Parathyroid adenoma (tissue), 2 donors: ENCODE results near the gene OSGIN1.

ENCODE experiments used
- H2AFZ ChIP-seq: fragments of 300-600 bp; sonication (generic); one replicate; pipeline ENCODE4 v1.7.0; 2017; ENCODE audit warnings: antibody characterized with exemption, mild to moderate bottlenecking
- H3K27ac ChIP-seq: fragments of 300-600 bp; sonication (generic); one replicate; pipeline ENCODE4 v1.7.0; 2017
- H3K27me3 ChIP-seq: fragments of 300-600 bp; sonication (generic); one replicate; pipeline ENCODE4 v1.7.0; 2017; ENCODE audit warnings: low read length; ENCODE audit not compliant: control insufficient read depth, insufficient read depth
- H3K36me3 ChIP-seq: fragments of 300-600 bp; sonication (generic); one replicate; pipeline ENCODE4 v1.7.0; 2017; ENCODE audit warnings: low read length; ENCODE audit not compliant: control insufficient read depth, insufficient read depth
- H3K4me1 ChIP-seq: fragments of 300-600 bp; sonication (generic); one replicate; pipeline ENCODE4 v1.7.0; 2017; ENCODE audit warnings: control low read depth
- H3K4me2 ChIP-seq: fragments of 300-600 bp; sonication (generic); one replicate; pipeline ENCODE4 v1.7.0; 2017; ENCODE audit warnings: low read length
- H3K4me3 ChIP-seq: fragments of 300-600 bp; sonication (generic); one replicate; pipeline ENCODE4 v1.7.0; 2017; ENCODE audit warnings: low read depth, low read length
- H3K79me2 ChIP-seq: fragments of 300-600 bp; sonication (generic); one replicate; pipeline ENCODE4 v1.7.0; 2017; ENCODE audit warnings: control low read depth
- H3K9ac ChIP-seq: fragments of 300-600 bp; sonication (generic); one replicate; pipeline ENCODE4 v1.7.0; 2017; ENCODE audit warnings: mild to moderate bottlenecking
- H3K9me3 ChIP-seq: fragments of 300-600 bp; sonication (generic); one replicate; pipeline ENCODE4 v1.7.0; 2017; ENCODE audit warnings: low read length; ENCODE audit not compliant: control insufficient read depth
- TF ChIP-seq, protein P1 (sequence below): fragments of 300-600 bp; sonication (generic); IDR thresholded peaks from one replicate; pipeline ENCODE4 v1.7.0; 2017; ENCODE audit warnings: antibody characterized with exemption, mild to moderate bottlenecking
- donor health status: primary hyperparathyroidism.

The OSGIN1 gene

DNA sequence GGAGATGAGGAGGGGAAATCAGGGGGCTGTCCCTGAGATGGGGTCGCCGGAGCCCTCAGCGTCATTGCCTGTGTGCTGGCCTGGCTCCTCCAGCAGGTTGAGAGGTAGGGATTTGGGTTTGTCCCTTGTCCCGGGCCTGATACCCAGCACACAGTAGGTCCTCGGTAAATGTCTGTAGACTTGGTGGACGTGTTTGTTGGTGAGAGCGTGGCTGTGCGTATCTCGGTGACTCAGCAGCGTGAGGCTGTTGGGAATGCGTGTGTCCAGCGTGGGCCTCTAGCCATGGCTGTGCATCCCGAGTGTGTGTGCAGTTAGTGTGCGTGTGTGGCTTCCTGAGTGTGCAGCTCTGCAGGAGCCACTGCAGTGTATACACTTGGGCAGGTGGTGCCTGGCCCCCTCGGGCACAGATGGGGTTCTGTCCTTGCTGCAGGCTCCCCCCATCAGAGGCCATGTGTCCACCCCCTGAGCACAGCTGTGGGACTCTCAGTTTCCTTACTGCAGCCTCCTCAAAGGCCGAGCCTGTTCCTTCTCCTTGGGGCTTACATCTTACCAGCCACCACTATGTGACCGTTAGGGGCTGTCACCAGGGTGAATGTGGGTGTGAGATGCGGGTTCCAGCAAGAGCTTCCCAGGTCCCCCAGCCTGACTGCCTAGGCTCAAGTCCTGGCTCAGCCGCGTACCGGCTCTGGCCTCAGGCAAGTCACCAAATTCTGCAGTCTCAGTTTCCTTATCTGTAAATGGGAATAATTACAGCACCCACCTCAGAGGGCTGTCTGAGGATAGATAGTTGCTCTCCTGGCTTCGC, 20.7 kb downstream of the OSGIN1 start:
- no peaks in the 10 kb centered on the region for H3K4me1 ChIP-seq
- H3K79me2 ChIP-seq, result no peaks in the 10 kb centered on the region
- H3K27ac ChIP-seq, result no peak overlapping the region
- TF ChIP-seq, protein P1, sequence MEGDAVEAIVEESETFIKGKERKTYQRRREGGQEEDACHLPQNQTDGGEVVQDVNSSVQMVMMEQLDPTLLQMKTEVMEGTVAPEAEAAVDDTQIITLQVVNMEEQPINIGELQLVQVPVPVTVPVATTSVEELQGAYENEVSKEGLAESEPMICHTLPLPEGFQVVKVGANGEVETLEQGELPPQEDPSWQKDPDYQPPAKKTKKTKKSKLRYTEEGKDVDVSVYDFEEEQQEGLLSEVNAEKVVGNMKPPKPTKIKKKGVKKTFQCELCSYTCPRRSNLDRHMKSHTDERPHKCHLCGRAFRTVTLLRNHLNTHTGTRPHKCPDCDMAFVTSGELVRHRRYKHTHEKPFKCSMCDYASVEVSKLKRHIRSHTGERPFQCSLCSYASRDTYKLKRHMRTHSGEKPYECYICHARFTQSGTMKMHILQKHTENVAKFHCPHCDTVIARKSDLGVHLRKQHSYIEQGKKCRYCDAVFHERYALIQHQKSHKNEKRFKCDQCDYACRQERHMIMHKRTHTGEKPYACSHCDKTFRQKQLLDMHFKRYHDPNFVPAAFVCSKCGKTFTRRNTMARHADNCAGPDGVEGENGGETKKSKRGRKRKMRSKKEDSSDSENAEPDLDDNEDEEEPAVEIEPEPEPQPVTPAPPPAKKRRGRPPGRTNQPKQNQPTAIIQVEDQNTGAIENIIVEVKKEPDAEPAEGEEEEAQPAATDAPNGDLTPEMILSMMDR, result no peak
- H3K4me3 ChIP-seq, result no peak overlapping the region
- H3K9ac ChIP-seq, result no peak overlapping the region
- no peak overlapping the region for H3K4me2 ChIP-seq
- H3K27me3 ChIP-seq, result no peaks in the 10 kb centered on the region
- no peak overlapping the region for H2AFZ ChIP-seq
- H3K36me3 ChIP-seq, result no peaks in the 10 kb centered on the region
- no peaks in the 10 kb centered on the region for H3K9me3 ChIP-seq

DNA sequence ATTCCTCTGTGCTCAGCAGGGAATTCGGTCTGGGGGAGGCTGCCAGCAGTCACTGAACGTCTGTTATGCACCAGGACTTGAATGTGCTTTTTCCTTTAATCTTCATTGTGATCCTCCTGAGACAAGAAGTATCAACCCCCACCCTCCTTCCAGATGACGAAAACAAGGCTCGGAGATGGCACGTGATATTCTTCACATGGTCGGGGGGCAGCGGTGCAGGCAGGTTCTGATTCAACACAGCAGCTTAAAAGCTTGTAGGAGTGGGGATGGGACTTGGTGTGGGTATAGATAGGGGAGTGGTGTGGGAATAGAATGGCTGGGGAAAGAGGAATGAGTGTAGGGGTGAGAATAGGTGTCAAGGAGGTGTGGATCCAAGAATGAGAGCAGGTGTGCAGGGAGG, 21.4 kb downstream of the OSGIN1 start:
- no peak overlapping the region for H2AFZ ChIP-seq
- no peaks in the 10 kb centered on the region for H3K4me1 ChIP-seq
- H3K4me3 ChIP-seq, result no peak overlapping the region
- no peaks in the 10 kb centered on the region for H3K36me3 ChIP-seq
- H3K27me3 ChIP-seq, result no peaks in the 10 kb centered on the region
- no peak overlapping the region for H3K4me2 ChIP-seq
- TF ChIP-seq, protein P1, result no peak
- no peaks in the 10 kb centered on the region for H3K79me2 ChIP-seq
- H3K27ac ChIP-seq, result no peak overlapping the region
- H3K9me3 ChIP-seq, result no peaks in the 10 kb centered on the region
- no peak overlapping the region for H3K9ac ChIP-seq

DNA sequence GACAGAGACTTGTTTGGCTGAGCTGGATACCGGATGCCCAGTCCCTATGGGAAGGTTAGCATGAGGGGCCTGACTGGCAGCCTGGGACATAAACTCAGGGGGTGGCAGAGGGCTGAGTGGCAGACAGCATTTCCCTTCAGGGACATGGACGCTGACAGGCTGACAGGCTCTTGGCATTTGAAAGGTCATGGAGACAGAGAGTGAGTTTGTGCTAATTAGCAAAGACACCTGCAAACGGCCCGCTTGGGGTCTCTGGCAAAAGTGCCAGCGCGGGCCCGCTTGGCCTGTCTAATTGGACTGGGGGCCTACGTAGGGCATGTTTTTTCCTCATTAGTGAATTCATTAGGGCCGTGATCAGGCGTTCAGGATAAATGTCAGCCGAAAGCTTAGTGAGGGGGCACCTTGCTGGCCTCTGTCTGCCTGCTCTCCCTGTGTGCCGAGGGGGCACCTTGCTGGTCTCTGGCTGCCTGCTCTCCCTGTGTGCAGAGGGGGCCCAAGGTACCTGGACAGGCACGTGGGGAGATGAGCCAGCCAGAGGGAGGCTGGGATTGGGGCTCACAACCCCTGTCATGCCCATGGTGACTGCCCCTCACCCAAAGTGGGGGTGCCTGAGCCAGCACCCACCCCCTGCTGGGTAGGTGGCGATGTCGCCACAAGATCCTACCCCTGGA, 22.7 kb downstream of the OSGIN1 start:
- no peaks in the 10 kb centered on the region for H3K79me2 ChIP-seq
- H3K9me3 ChIP-seq, result no peaks in the 10 kb centered on the region
- no peaks in the 10 kb centered on the region for H3K4me1 ChIP-seq
- H3K4me3 ChIP-seq, result no peak overlapping the region
- TF ChIP-seq, protein P1, result no peak
- no peak overlapping the region for H2AFZ ChIP-seq
- H3K9ac ChIP-seq, result no peak overlapping the region
- no peaks in the 10 kb centered on the region for H3K36me3 ChIP-seq
- no peak overlapping the region for H3K27ac ChIP-seq
- no peaks in the 10 kb centered on the region for H3K27me3 ChIP-seq
- no peak overlapping the region for H3K4me2 ChIP-seq

- H3K4me2 ChIP-seq, result no peak overlapping the region
- no peaks in the 10 kb centered on the region for H3K9me3 ChIP-seq
- no peak overlapping the region for H3K4me3 ChIP-seq
- H3K79me2 ChIP-seq, result no peaks in the 10 kb centered on the region
- TF ChIP-seq, protein P1, result no peak
- no peaks in the 10 kb centered on the region for H3K27me3 ChIP-seq
- no peaks in the 10 kb centered on the region for H3K36me3 ChIP-seq
- no peaks in the 10 kb centered on the region for H3K4me1 ChIP-seq
- H3K27ac ChIP-seq, result no peak overlapping the region
- H3K9ac ChIP-seq, result no peak overlapping the region
- H2AFZ ChIP-seq, result no peak overlapping the region
These were observed 24.2 kb downstream of the OSGIN1 start for GRCh38 chr16:83977056-83977815.
